GM10266 (cell line): ENCODE measurements around the gene ZNF431.
"Not testable (repeated sequence)": the region's sequence is repeated elsewhere in the genome, so short reads cannot be mapped to it uniquely, and the experiment has no call there.

Source experiments
- DNase-seq: peaks from one replicate; pipeline ENCODE4 v3.0.0; 2012; ENCODE audit errors: extremely low spot score
- CTCF ChIP-seq: IDR thresholded peaks from 2 replicates; pipeline ENCODE4 v1.5.1; 2012; ENCODE audit warnings: mild to moderate bottlenecking, low read depth; ENCODE audit not compliant: control insufficient read depth, insufficient read depth; ENCODE audit errors: missing control alignments

The ZNF431 gene

GRCh38 chr19:21197590-21198295 lies 55.9 kb downstream of the ZNF431 start:
- no peak for TF ChIP-seq CTCF
- no peak for DNase-seq

- DNase-seq = peak; percentile 13
- TF ChIP-seq CTCF = peak; percentile 40
These were observed 61.1 kb downstream of the ZNF431 start for GRCh38 chr19:21202865-21203494.

GRCh38 chr19:21210037-21210621 lies 68.3 kb downstream of the ZNF431 start:
- no peak for TF ChIP-seq CTCF
- no peak for DNase-seq

GRCh38 chr19:21221693-21222092 lies 79.9 kb downstream of the ZNF431 start:
- TF ChIP-seq CTCF = no peak
- DNase-seq = no peak

GRCh38 chr19:21229938-21230337 lies 88.1 kb downstream of the ZNF431 start:
- not testable (repeated sequence) for DNase-seq

- no peak for TF ChIP-seq CTCF
- no peak for DNase-seq
These were observed 91.9 kb downstream of the ZNF431 start for GRCh38 chr19:21233691-21234090.

GRCh38 chr19:21236751-21237150 lies 94.9 kb downstream of the ZNF431 start:
- DNase-seq = not testable (repeated sequence)

- DNase-seq = no peak
- TF ChIP-seq CTCF = no peak
These were observed 96.8 kb downstream of the ZNF431 start for GRCh38 chr19:21238670-21239069.
